HG03060 (cell line): ENCODE data around the gene CH25H.

Experiments
- ATAC-seq: cut with Tn5 transposase; IDR thresholded peaks from one replicate; pipeline ENCODE4 v1.9.1; 2021; ENCODE audit warnings: low read depth, moderate number of reproducible peaks; ENCODE audit not compliant: unreplicated experiment

Gene CH25H

DNA sequence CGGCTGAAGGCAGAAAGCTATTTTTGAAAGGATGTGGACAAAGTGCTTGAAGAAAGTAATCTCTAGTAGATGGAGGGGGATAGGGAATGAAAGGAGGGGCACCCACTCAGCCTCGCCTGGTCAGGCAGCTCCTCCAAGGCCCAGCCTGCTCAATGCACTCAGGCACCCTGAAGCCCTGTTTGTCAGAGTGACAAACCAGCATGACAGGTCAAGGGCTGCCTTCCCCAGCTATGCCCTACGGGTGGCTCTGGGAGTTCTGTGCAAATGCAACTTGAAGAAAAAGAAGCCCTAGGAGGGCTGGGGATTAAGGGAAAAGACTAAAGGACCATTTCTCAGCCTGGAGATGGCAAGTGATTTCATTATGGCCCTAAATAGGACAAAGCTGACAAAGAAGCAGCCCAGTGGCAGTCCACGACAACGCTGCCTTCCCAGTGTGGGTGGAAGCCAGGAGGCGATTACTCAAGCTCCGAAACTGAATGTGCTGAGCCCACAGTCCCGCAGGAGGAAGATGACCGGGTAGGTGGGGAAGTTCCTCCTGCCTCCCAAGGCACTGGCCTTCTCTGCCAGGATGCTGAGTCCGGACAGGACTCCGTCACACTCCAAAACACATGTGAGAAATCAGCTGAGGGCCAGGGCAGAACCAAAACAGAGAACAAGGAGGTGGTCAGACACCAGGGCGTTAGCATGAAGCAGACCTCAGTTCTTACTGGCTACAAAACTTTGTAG lies 28.1 kb upstream of the CH25H start:
- ATAC-seq = no peak

GRCh38 chr10:89233033-89233432 lies 25.9 kb upstream of the CH25H start:
- ATAC-seq = no peak

- ATAC-seq = no peak
Observed at GRCh38 chr10:89228962-89229361, 21.8 kb upstream of the CH25H start.

DNA sequence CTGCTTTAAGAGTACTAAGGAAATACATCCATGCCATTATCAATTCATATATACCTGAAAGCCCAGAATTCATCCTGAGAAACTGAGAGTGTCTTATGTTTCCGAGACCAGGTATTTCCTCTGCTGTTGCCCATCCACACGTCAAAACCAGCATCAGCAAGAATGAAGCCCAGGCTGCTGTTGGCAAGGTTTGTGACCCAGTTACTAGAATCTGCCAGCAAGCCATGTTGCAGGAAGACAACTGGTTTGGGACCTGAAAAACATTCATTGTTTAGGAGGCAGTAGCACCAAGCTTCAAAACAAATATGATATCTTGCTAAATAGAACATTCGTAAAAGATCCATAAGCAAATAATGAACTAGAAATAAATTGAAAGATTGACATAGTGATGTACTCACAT lies 21.0 kb upstream of the CH25H start:
- no peak for ATAC-seq

GRCh38 chr10:89226891-89227290 lies 19.8 kb upstream of the CH25H start:
- ATAC-seq = no peak

DNA sequence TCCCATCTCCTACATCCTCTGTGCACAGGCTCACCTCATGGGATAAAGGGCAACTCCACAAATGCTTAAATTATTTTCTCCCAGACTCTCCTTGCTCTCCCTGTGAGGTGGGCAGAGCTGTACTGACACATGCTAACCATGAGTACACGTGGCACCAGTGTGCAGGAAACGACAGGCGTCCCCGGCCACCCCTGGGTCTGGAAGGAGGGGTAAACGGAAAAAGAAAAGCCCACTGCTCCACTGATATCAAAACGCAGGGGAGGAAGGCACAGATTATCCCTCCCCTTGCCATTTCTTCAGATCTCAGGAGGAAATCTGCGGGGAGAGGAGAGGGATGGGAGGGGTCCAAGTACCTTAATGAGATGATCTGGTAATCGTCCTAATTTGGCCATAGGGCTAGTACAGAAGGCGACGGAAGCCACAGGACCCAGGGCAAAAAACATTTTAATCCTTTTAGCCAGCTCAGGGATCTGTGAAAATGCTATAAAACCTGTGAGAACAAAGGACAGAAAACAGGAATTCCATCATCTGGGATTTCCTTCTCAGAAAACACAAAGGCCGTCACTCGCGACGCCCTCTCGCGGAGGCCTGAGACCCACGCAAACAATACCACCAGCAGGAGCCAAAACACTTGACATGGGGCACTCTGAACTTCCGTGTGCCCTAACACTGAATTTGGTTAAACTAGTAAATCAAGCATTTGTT lies 17.8 kb upstream of the CH25H start:
- no peak for ATAC-seq

DNA sequence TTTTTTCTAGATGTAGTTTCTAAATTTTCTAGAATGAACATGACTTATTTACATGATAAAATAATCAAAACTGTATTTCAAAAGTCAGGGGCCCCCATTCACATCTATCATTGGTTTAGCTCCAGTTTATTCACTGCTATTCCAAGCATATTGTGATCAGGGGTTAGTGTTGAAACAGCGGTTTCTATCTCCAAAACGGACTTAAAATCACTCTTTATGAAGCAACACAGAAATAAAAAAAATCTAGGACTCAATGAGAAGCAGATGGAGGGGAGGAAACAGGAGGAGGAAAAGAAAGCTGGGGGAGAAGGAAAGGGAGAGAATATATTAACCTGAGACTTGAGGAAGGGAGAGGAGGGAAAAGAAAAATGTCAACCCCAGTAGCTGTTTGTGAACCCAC lies 14.8 kb upstream of the CH25H start:
- no peak for ATAC-seq

- ATAC-seq = no peak
Observed at GRCh38 chr10:89219513-89220218, 12.5 kb upstream of the CH25H start.

DNA sequence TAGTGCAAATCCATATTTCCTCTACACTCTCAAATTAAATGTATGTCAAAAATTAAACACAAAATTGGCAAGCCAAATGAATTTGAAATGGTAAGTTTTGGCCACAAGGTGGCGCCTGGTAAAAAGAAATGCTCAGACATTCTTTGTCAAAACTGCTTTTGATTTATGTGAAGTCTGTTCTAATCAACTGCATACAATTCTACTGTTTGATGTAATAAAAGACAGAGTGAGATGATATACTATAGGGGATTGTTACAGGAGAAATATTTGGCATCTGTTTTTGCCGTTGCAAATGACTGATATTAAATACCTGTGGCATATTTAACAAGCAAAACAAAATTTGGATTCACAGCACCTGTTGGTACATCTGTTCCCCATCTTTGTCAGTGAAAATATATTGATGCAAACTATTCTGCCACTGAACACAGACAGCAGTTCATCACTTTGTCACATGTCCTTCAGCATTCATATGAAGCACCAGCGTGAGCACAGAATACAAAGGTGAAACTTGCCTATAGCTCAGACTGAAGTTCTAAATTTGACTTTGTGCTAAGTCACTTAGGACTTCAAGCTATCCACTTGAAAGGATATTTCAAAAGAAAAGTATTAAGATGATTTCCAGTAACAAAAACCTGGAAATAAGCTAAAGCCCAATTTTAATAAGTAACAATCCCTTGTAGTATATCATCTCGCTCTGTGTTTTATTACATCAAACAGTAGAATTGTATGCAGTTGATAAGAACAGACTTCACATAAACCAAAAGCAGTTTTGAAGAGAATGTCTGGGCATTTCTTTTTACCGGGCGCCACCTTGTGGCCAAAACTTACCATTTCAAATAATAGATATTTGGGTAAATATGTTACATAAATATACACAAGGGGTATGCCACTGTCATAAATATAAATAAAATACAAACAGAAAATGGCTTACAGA lies 10.2 kb upstream of the CH25H start:
- ATAC-seq = no peak

DNA sequence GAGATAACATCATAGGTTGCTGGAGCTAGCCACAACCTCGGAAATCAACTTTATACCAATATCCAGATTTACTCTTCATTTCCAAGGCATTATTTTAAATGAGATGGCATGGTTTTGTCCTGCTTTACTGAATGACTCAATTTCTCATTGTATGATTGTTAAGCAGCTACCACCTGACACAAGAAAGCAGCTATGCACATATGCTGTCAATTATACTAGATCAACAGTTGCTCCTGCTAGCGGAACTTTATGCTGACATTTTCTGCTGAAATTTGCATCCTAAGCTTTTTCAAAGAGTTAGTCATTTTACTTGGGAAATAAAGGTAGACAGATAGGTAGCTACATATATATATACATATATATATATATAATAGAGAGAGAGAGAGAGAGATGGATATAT lies 8.9 kb upstream of the CH25H start:
- ATAC-seq = no peak

GRCh38 chr10:89215511-89215910 lies 8.4 kb upstream of the CH25H start:
- no peak for ATAC-seq

GRCh38 chr10:89214566-89215165 lies 7.5 kb upstream of the CH25H start:
- ATAC-seq = no peak

GRCh38 chr10:89213191-89213808 lies 6.2 kb upstream of the CH25H start:
- ATAC-seq = no peak

DNA sequence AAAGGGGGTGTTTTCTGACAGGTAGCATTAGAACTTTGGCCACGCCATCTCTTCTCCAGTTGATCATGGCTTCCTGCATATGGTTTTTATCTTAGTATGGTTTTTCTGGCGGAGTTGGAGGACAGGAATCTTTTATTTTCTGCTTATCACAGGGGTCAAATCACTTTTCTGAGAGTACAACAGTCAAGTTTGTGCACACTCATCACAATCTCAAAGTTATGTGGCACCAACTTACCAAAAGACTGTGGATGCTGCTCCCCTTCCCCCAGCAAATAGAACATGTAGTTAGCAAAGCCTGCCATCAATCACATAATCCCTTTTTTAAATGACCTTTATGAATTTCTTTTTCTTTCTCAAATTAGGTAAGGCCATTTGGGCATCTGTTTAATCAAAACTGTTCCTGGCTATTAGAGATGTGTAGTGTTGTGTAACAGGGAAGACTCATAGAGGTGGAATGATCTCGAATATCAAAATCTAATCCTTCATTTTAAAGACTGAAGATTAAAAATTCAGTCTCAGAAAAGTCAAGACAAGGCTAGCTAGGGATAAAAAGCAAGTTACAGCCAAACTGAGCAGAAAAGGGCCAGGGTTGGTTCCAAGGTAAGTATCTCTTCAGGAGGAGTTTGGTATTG lies 3.8 kb upstream of the CH25H start:
- ATAC-seq = no peak

DNA sequence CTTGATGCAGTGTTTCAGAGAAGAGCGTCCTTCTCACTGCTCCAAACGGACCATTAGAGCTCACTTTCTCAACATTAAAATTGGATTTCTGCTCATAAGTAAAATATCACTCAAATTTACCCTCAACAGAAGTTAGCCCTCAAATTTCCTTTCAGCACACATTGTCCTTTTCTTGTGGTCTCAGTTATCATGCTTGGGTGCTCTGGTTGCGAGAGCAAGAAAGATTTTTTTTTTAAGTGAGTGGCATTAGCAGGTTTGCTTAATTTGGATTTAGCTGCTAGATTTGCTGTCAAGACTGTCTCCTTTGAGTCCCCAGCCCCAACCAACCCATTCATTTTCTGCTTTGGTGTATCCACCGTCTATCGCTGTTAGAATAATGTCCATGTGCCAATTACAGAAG lies 2.6 kb upstream of the CH25H start:
- no peak for ATAC-seq

DNA sequence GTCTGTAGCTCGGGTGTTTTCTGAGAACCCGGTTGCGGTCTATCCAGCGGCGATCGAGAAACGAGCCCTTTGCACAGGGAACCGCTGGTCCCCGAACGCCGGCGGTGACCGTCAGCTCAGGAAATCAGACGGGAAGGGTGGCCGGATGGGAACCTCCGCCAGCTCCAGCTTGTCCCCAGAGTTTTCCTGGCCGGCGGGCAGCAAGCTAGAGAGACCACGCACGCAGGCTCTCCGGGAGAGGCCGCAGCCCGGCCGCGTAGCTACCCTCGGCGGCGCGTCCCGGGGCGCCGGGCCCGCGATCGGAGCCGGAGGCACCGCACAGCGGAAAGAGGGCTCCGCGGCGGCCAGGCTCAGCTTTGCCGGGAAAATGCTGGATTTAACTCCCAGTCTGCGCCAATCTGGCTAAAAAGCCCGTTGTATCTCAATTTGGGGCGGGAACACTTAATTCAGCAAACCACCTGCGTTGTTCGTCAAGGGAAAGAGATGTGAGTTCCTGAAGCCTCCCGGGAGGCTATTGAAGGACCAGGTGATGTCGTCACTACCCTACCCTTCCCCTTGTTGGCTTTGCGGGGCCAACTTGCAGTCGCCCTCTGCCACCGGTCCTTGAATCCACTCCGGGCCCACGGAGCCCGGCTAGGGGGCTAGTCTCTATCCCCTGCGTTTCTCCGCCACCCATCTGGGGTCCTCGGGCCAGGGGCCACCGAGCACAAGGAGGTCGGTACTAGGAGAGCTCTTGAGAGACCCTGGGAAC lies 859 bp upstream of the CH25H start:
- no peak for ATAC-seq

DNA sequence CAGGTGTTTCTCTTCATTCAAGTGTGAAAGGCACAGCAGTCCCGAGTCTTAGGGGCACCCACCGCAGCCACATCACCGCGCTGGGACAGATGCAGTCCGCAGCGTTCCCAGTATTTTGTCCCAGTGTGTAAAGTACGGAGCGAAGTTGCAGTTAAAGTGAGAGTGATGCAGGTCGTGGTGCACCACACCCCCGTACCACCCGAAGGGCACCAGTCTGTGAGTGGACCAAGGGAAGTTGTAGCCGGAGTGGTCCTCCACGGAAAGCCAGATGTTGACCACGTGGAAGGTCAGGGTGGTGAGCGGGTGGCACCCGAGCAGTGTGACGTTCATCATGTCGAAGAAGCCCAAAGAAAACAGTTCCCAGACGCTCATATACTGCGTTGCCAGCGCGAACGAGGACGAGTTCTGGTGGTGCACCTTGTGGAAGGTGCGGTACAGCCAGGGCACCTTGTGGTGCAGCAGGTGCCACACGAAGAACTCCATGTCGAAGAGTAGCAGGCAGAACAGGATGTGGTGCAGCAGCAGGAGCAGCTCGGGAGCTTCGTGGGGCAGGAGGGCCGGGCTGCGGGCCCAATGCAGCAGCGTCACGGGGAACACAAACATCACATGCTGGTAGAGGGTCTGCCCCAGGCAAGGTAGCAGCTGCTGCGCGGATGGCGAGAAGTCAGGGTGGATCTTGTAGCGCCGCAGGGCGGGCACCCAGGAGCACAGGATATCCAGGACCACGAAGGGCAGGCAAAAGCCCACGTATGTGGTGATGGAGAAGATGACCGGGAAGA lies 526 bp downstream of the CH25H start:
- ATAC-seq = no peak

DNA sequence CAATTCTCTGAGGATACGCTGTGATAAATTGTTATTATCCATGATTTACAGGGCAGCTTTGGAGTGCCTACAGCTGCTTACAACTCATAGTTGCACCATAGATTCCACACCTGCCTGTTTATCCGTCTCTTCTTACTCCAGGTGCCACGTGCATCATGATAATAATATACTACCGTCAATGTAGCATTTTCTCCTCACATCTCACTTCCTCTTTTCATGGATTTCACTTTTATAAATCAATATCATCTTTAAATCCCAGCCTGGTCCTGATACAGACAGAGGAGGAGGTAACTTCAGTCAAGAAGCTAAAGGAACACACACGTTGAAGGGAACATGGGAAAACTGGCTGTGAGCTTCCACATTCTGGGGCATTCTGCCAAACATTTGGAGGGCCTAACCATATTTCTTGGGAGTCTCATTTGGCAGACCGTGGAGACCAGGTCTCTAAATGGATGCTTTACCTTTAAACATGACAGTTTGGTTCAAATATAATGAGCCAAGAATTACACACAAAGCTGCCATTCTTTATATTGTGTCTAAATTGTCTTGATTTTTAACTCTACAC lies 2.4 kb downstream of the CH25H start:
- no peak for ATAC-seq
